ENCODE data around the gene GCNT2. TPM values are rescaled to one million over a fixed set of nuclear protein-coding genes. Genes with fewer than 3 reads are reported as not detected.
"Not testable (repeated sequence)": the region's sequence is repeated elsewhere in the genome, so short reads cannot be mapped to it uniquely, and the experiment has no call there.

Gene GCNT2
- total RNA-seq, 1 donor from 2014 or later, result 16.7 TPM

DNA sequence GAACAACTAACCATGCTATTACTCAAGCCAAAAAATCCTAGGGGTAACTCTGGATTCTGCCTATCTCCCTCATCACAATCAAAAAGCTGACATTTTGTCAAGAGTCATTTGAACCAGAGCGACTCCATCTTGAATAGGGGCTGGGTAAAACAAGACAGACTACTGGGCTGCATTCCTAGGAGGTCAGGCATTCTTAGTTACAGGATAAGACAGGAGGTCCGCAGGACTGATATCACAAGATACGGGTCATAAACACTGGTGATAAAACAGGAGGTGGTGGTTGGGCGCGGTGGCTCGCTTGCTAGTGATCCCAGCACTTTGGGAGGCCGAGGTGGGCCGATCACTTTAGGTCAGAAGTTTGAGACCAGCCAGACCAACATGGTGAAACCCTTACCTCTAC lies 141.1 kb downstream of the GCNT2 start:
- H3K36me3 ChIP-seq, result no peaks in the 10 kb centered on the region
- H3K4me1 ChIP-seq, result no peaks in the 10 kb centered on the region
- no peak for DNase-seq (ENCODE audit: low spot score in 2 of 2)
- TF ChIP-seq, protein P1, sequence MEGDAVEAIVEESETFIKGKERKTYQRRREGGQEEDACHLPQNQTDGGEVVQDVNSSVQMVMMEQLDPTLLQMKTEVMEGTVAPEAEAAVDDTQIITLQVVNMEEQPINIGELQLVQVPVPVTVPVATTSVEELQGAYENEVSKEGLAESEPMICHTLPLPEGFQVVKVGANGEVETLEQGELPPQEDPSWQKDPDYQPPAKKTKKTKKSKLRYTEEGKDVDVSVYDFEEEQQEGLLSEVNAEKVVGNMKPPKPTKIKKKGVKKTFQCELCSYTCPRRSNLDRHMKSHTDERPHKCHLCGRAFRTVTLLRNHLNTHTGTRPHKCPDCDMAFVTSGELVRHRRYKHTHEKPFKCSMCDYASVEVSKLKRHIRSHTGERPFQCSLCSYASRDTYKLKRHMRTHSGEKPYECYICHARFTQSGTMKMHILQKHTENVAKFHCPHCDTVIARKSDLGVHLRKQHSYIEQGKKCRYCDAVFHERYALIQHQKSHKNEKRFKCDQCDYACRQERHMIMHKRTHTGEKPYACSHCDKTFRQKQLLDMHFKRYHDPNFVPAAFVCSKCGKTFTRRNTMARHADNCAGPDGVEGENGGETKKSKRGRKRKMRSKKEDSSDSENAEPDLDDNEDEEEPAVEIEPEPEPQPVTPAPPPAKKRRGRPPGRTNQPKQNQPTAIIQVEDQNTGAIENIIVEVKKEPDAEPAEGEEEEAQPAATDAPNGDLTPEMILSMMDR (IDR thresholded peaks at IDR 0.05), result no peak
- H3K4me3 ChIP-seq, result no peak overlapping the region
- H3K9me3 ChIP-seq, result no peaks in the 10 kb centered on the region
- H3K27ac ChIP-seq, result no peak overlapping the region
- H3K27me3 ChIP-seq, result no peaks in the 10 kb centered on the region
- intact Hi-C loops (cut with DNase I), result no loop called here

- H3K9me3 ChIP-seq, result no peaks in the 10 kb centered on the region
- no peak overlapping the region for H3K4me3 ChIP-seq
- no peak overlapping the region for H3K27ac ChIP-seq
- no peaks in the 10 kb centered on the region for H3K27me3 ChIP-seq
- no peaks in the 10 kb centered on the region for H3K36me3 ChIP-seq
- intact Hi-C loops (cut with DNase I), result no loop called here
- H3K4me1 ChIP-seq, result no peaks in the 10 kb centered on the region
- TF ChIP-seq, protein P1 (IDR thresholded peaks at IDR 0.05), result no peak
- no peak for DNase-seq (ENCODE audit: low spot score in 2 of 2)
Observed at GRCh38 chr6:10662742-10663141, 141.6 kb downstream of the GCNT2 start.

DNA sequence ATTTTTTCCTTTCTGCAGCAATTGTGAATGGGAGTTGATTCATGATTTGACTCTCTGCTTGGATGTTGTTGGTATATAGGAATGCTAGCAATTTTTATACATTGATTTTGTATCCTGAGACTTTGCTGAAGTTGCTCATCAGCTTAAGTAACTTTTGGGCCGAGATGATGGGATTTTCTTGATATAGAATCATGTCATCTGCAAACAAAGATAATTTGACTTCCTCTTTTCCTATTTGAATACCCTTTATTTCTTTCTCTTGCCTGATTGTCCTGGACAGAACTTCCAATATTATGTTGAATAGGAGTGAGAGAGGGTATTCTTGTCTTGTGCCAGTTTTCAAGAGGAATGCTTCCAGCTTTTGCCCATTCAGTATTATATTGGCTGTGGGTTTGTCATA lies 144.4 kb downstream of the GCNT2 start:
- DNase-seq (ENCODE audit: low spot score in 2 of 2); H3K4me3 ChIP-seq; H3K27me3 ChIP-seq; intact Hi-C loops (cut with DNase I); H3K4me1 ChIP-seq; H3K36me3 ChIP-seq; H3K9me3 ChIP-seq; H3K27ac ChIP-seq: not testable (repeated sequence)

GRCh38 chr6:10668126-10668917 lies 147.2 kb downstream of the GCNT2 start:
- H3K9me3 ChIP-seq, result no peaks in the 10 kb centered on the region
- TF ChIP-seq, protein P1 (IDR thresholded peaks at IDR 0.05), result no peak
- H3K27ac ChIP-seq, result no peak overlapping the region
- no peaks in the 10 kb centered on the region for H3K4me1 ChIP-seq
- no peak for DNase-seq (ENCODE audit: low spot score in 2 of 2)
- no peaks in the 10 kb centered on the region for H3K36me3 ChIP-seq
- no peaks in the 10 kb centered on the region for H3K27me3 ChIP-seq
- no peak overlapping the region for H3K4me3 ChIP-seq
- intact Hi-C loops (cut with DNase I), result no loop called here

DNA sequence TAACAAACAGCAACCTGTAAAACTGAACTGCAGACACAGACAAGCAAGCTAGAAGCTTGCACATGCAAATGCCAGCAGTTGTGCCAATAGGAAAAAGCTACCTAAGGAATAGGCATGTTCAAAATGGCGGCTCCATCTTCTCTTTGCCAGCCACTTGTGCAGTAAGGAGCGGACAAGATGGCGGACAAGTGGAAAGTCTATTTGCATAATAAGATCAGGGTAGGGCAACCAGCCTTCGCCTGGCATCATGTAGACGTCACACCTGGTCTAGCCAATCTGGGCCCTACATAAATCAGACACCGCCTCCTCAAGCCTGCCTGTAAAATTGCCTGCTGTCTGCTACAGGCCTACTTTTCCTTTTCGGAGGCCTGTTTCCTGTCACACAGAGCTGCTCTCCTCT lies 155.3 kb downstream of the GCNT2 start:
- intact Hi-C loops (cut with DNase I), result no loop called here
- Histone ChIP-seq H3K9me3 (no peaks in the 10 kb centered on the region), H3K4me3 (no peak overlapping the region), H3K4me1 (no peaks in the 10 kb centered on the region), H3K27me3 (no peaks in the 10 kb centered on the region), H3K27ac (no peak overlapping the region), H3K36me3 (no peaks in the 10 kb centered on the region)
- no peak for DNase-seq (ENCODE audit: low spot score in 2 of 2)
- TF ChIP-seq, protein P1 (IDR thresholded peaks at IDR 0.05), result no peak

DNA sequence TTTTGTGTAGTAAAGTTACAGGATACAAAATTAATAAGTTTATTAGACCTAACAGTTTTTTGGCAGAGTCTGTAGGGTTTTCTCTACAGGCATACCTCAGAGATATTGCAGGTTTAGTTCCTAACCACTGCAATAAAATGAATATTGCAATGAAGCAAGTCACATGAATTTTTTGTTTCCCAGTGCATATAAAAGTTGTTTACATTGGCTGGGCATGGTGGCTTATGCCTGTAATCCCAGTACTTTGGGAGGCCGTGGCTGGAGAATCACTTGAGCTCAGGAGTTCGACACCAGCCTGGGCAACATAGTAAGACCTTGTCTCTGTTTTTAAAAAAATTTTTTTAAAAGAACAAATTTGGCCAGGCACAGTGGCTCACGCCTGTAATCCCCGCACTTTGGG lies 157.3 kb downstream of the GCNT2 start:
- Histone ChIP-seq H3K4me3 (no peak overlapping the region), H3K27ac (no peak overlapping the region), H3K4me1 (no peaks in the 10 kb centered on the region), H3K9me3 (no peaks in the 10 kb centered on the region), H3K36me3 (no peaks in the 10 kb centered on the region), H3K27me3 (no peaks in the 10 kb centered on the region)
- DNase-seq (ENCODE audit: low spot score in 2 of 2), result no peak
- intact Hi-C loops (cut with DNase I), result no loop called here
- TF ChIP-seq, protein P1 (IDR thresholded peaks at IDR 0.05), result no peak

Other genes with a start within 250 kb of the GCNT2 start
- 0.21 TPM for gene TFAP2A, start 106.3 kb upstream of the GCNT2 start, total RNA-seq
- gene C6orf52, start 173.3 kb downstream of the GCNT2 start, total RNA-seq, result not detected
- gene PAK1IP1, start 173.6 kb downstream of the GCNT2 start, total RNA-seq, result 6.1 TPM
- 79.6 TPM for gene TMEM14C, start 201.7 kb downstream of the GCNT2 start, total RNA-seq
- gene TMEM14B, start 226.5 kb downstream of the GCNT2 start, total RNA-seq, result 59.1 TPM